OCI-LY7 (cell line): Measurements from ENCODE around the gene ABCF3.

Experiments
- CTCF ChIP-seq: fragments of 200-600 bp; sonication (generic); conservative IDR thresholded peaks from 2 replicates; pipeline ENCODE4 v1.5.1; 2014; ENCODE audit warnings: mild to moderate bottlenecking, antibody characterized with exemption, low read length, moderate library complexity, mixed read lengths
- EZH2phosphoT487 ChIP-seq: fragments of 200-600 bp; sonication (generic); IDR thresholded peaks from 2 replicates; pipeline ENCODE4 v1.6.1; 2018; ENCODE audit warnings: low read depth, borderline replicate concordance, mild to moderate bottlenecking, mixed run types, antibody characterized with exemption, low read length, moderate library complexity, mixed read lengths

- TF ChIP-seq CTCF (no peak), EZH2phosphoT487 (no peak)
Measured at GRCh38 chr3:184169896-184170875, 15.8 kb upstream of the ABCF3 start.
